Endothelial cell of umbilical vein (primary cell): ENCODE results near the gene SMARCD3.

Experiments used
- CTCF ChIP-seq, 2 donors: IDR thresholded peaks; 1 replicate in 1 of 2; 2 replicates in 1 of 2; pipeline ENCODE4 v1.5.1; 2011; ENCODE audit warnings: low read length in 2 of 2, mild to moderate bottlenecking in 2 of 2, moderate library complexity in 2 of 2, control low read depth in 1 of 2, inconsistent platforms in 1 of 2, low read depth in 1 of 2; ENCODE audit not compliant: insufficient read depth in 1 of 2; ENCODE audit errors: extremely low read depth in 1 of 2
- MYC ChIP-seq: IDR thresholded peaks from one replicate; pipeline ENCODE4 v1.6.1; 2011; ENCODE audit warnings: mild to moderate bottlenecking, low read depth, low read length
- POLR2A ChIP-seq: IDR thresholded peaks from 2 replicates; pipeline ENCODE4 v1.6.1; 2012; ENCODE audit warnings: low read depth, mild to moderate bottlenecking, control low read depth, low read length

GRCh38 chr7:151260471-151260870, 12.0 kb upstream of the SMARCD3 start:
- TF ChIP-seq MYC = no peak
- no peak for TF ChIP-seq CTCF (IDR thresholded peaks at IDR 0.05; ENCODE audit: extremely low read depth in 1 of 2, insufficient read depth in 1 of 2, low read depth in 1 of 2, low read length in 2 of 2)
- TF ChIP-seq POLR2A = no peak
